ENCODE results near the gene LEPROT. TPM values are rescaled to one million over a fixed set of nuclear protein-coding genes. Genes with fewer than 3 reads are reported as not detected.

The LEPROT gene
- total and polyA plus RNA-seq, 10 of the 15 experiments (the other 5 are each of a cell fraction or from before 2014, with no cell fraction given) = 14.9 to 38.1 (median 17.4) TPM

GRCh38 chr1:65386439-65386838, 34.0 kb upstream of the LEPROT start:
- no TSS peak for BruUV-seq (replicated peaks)
- H3K4me2 ChIP-seq (ENCODE audit: control insufficient read depth, insufficient read depth) = no peak overlapping the region
- no peak overlapping the region for H2AFZ ChIP-seq (ENCODE audit: control insufficient read depth, low read depth, low read length)
- ATAC-seq (no peak), DNase-seq (ENCODE audit: low read depth, low spot score) (no peak), FAIRE-seq (no peak)
- intact Hi-C loops (cut with micrococcal nuclease; ENCODE audit: unreplicated experiment) = no loop called here
- H3K79me2 ChIP-seq (ENCODE audit: control insufficient read depth, insufficient read depth, low read length) = no peaks in the 10 kb centered on the region
- H3K9me3 ChIP-seq (replicated peaks; ENCODE audit: control insufficient read depth, insufficient read depth, low read length) = no peaks in the 10 kb centered on the region
- no peaks in the 10 kb centered on the region for H3K36me3 ChIP-seq (ENCODE audit: control insufficient read depth in 2 of 2, insufficient read depth in 2 of 2, low read length in 1 of 2)
- no peaks in the 10 kb centered on the region for H4K20me1 ChIP-seq (ENCODE audit: control insufficient read depth, insufficient read depth)
- POLR2A ChIA-PET = no interaction called here
- RAD21 ChIA-PET (ENCODE audit: unreplicated experiment) = no interaction called here
- SMC1A ChIA-PET (ENCODE audit: uncharacterized antibody, unreplicated experiment) = no interaction called here
- no peak overlapping the region for H3K27ac ChIP-seq (ENCODE audit: control insufficient read depth, insufficient read depth)
- CTCF ChIA-PET = interaction anchor here (0.6 kb wide), 1 partner anchor 23 kb away, joined by 3 read pairs; no protein-coding TSS in a partner anchor
- no peaks in the 10 kb centered on the region; a peak in 1 of 4 replicates for H3K27me3 ChIP-seq (replicated peaks in 1 of 2; ENCODE audit: control insufficient read depth in 2 of 2, insufficient read depth in 2 of 2, low read length in 1 of 2)
- H3K4me1 ChIP-seq (ENCODE audit: control insufficient read depth, insufficient read depth, low read length) = no peaks in the 10 kb centered on the region
- no peak overlapping the region for H3K4me3 ChIP-seq
- in situ Hi-C loops (cut with MboI) = no loop called here
- no peak overlapping the region for H3K9ac ChIP-seq (ENCODE audit: control insufficient read depth, insufficient read depth, low read length)
- WGBS (ENCODE audit: insufficient coverage, insufficient replicate concordance, low lambda C conversion rate, missing lambda C conversion rate) = 67% methylated on average over 3 of the region's 3 CpGs
- TF ChIP-seq DPF2 (IDR thresholded peaks at IDR 0.05) (no peak), CBFB (IDR thresholded peaks at IDR 0.05; ENCODE audit: low read depth) (no peak), SRF (IDR thresholded peaks at IDR 0.05; ENCODE audit: low read depth in 2 of 2, low read length in 2 of 2) (no peak), BHLHE40 (IDR thresholded peaks at IDR 0.05; ENCODE audit: borderline replicate concordance in 1 of 2, low read depth in 2 of 2, low read length in 1 of 2) (no peak), ASH2L (IDR thresholded peaks at IDR 0.05; ENCODE audit: borderline replicate concordance, low read depth) (no peak), CBX3 (IDR thresholded peaks at IDR 0.05; ENCODE audit: borderline replicate concordance, low read depth) (no peak), RAD51 (IDR thresholded peaks at IDR 0.05) (no peak), ESRRA (IDR thresholded peaks at IDR 0.05; ENCODE audit: low read length) (no peak), CUX1 (IDR thresholded peaks at IDR 0.05; ENCODE audit: insufficient replicate concordance, low read depth, low read length) (no peak), ZSCAN29 (IDR thresholded peaks at IDR 0.05) (no peak), TCF3 (IDR thresholded peaks at IDR 0.05; ENCODE audit: borderline replicate concordance, insufficient read depth, low read depth, low read length) (no peak), GATAD2B (conservative IDR thresholded peaks at IDR 0.05; ENCODE audit: low read depth) (no peak), STAT1 (conservative IDR thresholded peaks at IDR 0.05) (no peak), SKIL (IDR thresholded peaks at IDR 0.05; ENCODE audit: low read depth, poor library complexity, severe bottlenecking) (no peak), ATF3 (IDR thresholded peaks at IDR 0.05; ENCODE audit: borderline replicate concordance, extremely low read depth, low read depth, low read length) (no peak)
